Adrenal gland (tissue), 12 donors: ENCODE measurements around the gene LBP. TPM values are rescaled to one million over a fixed set of nuclear protein-coding genes. Genes with fewer than 3 reads are reported as not detected.
"Not testable (repeated sequence)": the region's sequence is repeated elsewhere in the genome, so short reads cannot be mapped to it uniquely, and the experiment has no call there.

Source experiments
- DNase-seq, 7 donors: peaks; one replicate each; pipeline ENCODE4 v3.0.0-alpha.2; 2019 to 2020
- H3K27ac ChIP-seq, 5 donors: fragments of 200-600 bp; sonication (generic) in 4 of 5; 1 replicate in 3 of 5; 2 replicates in 2 of 5; pipeline versions ENCODE4 v1.5.1 to v1.8.0; 2016 to 2020; ENCODE audit warnings: mild to moderate bottlenecking in 1 of 5
- H3K27me3 ChIP-seq: fragments of 200-600 bp; 2 replicates; pipeline ENCODE4 v1.8.0; 2021
- H3K36me3 ChIP-seq, 2 donors: fragments of 200-600 bp; replicated peaks in 1 of 2; 1 replicate in 1 of 2; 2 replicates in 1 of 2; pipeline versions ENCODE4 v1.5.1 to v1.8.0; 2018 to 2022
- H3K4me1 ChIP-seq, 2 donors: fragments of 200-600 bp; replicated peaks in 1 of 2; 1 replicate in 1 of 2; 2 replicates in 1 of 2; pipeline versions ENCODE4 v1.5.1 to v1.8.0; 2018 to 2021
- H3K4me3 ChIP-seq, 4 donors: fragments of 200-600 bp; sonication (generic) in 3 of 4; one replicate each; pipeline ENCODE4 v1.5.1; 2016 to 2018
- H3K9me3 ChIP-seq, 3 donors: fragments of 200-600 bp; sonication (generic) in 1 of 3; replicated peaks in 1 of 3; 1 replicate in 2 of 3; 2 replicates in 1 of 3; pipeline versions ENCODE4 v1.5.1 to v1.8.0; 2016 to 2021
- CTCF ChIP-seq, 6 experiments: fragments of 450-650 bp in 4 of 6; fragments of 200-600 bp in 2 of 6; sonication (generic) in 1 of 6; IDR thresholded peaks; 1 replicate in 5 of 6; 2 replicates in 1 of 6; pipeline versions ENCODE4 v1.5.1 to v1.8.0; 2016 to 2021; ENCODE audit warnings: antibody characterized with exemption in 6 of 6, mild to moderate bottlenecking in 2 of 6, moderate library complexity in 1 of 6
- POLR2A ChIP-seq, 2 donors: fragments of 450-650 bp; IDR thresholded peaks; one replicate each; pipeline ENCODE4 v1.6.1; 2017; ENCODE audit warnings: antibody characterized with exemption in 2 of 2, mild to moderate bottlenecking in 2 of 2, moderate library complexity in 1 of 2
- WGBS, 4 donors: extraction: QIAGEN DNeasy Blood & Tissue Kit in 2 of 4; methylation state at CpG; one replicate each; pipeline versions ENCODE4 v1.1.5 to v1.1.7; 2013 to 2017; 5-methylcytosine and 5-hydroxymethylcytosine counted together
- intact Hi-C, 2 donors: fragments of 100-400 bp; cut with DNase I; formaldehyde crosslinking; loops; one replicate each; pipeline versions ENCODE4 v1.14.1 to v1.15.0; 2022 to 2023
- polyA plus RNA-seq, 3 donors: library from polyadenylated mRNA; stranded (reverse); fragments of 200-250 nt in 2 of 3; fragments of 350-450 nt in 1 of 3; fragmentation: Illumina TruSeq in 1 of 3; extraction: RNeasy Lipid Tissue Mini Kit (QIAGEN cat#74804) in 1 of 3; gene quantifications; one replicate each; pipeline ENCODE4 v1.2.3, GENCODE V29; 2013 to 2014
- total RNA-seq, 9 donors: library from RNA; depleted of rRNA in 4 of 9; stranded (reverse); fragments of >200 nt in 4 of 9; fragments of 120-200 nt in 1 of 9; fragmentation: NEBNext Ultra II Directional in 1 of 9; extraction: Animal tissue kit (Norgen Biotek cat#: 25700) in 1 of 9; gene quantifications; one replicate each; pipeline versions ENCODE4 v1.1.0 to v1.2.4, GENCODE V29; 2013 to 2023
- donor health status: healthy with polysubstance abuse.
- donor health status: Bipolar disorder and iron deficiency.
- donor health status: DM: yes; HTN: yes; CAD: no.
- donor health status: DM: no; HTN: no; CAD: no.
- donor health status: DM: no; HTN: no; CAD: no.
- donor health status: DM: yes; HTN: yes; CAD: no.

The LBP gene
- total and polyA plus RNA-seq, 12 donors = 0.15 to 2.0 (median 0.41) TPM; not detected in 2

DNA sequence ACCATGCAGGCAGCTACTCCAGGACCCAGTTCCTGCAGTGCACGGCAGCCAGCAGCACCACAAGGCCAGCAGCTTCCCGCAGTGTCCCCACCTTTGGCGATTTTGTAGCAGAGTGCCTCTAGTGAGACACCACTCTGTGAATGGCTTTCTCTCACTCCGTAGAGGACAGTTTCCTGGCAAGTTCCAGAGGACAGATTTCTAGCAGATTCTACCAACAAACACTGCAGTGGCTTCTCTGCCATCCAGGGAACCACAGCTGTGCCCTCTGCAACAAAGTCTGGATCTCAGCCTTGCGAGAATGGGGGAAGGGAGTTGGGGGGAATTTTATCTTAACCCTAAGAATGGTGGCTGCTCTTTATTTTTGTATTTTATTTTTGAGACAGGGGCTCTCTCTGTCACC is 60.2 kb downstream of the LBP start:
- no peak for TF ChIP-seq POLR2A (IDR thresholded peaks at IDR 0.05)
- TF ChIP-seq CTCF (IDR thresholded peaks at IDR 0.05) = no peak
- H3K4me1 ChIP-seq = no peaks in the 10 kb centered on the region
- DNase-seq = peak in 1 of 7 donors; percentile 27
- no peak overlapping the region for H3K27ac ChIP-seq
- no peak overlapping the region for H3K4me3 ChIP-seq
- WGBS, 4 donors = 86 to 94% (median 88%) methylated on average over 3 to 5 of the region's 5 CpGs
- intact Hi-C loops = loop anchor here in 1 of 2 donors (10.0 kb wide), 1 partner anchor 172 kb away; no protein-coding TSS in a partner anchor
- H3K9me3 ChIP-seq = no peaks in the 10 kb centered on the region
- H3K36me3 ChIP-seq = no peaks in the 10 kb centered on the region
- H3K27me3 ChIP-seq = no peaks in the 10 kb centered on the region

- no peaks in the 10 kb centered on the region for H3K27me3 ChIP-seq
- TF ChIP-seq CTCF (IDR thresholded peaks at IDR 0.05) = no peak
- TF ChIP-seq POLR2A (IDR thresholded peaks at IDR 0.05) = no peak
- 90 to 100% (median 95%) methylated on average over 3 to 29 of the region's 29 CpGs for WGBS, 4 donors
- DNase-seq = peak in 1 of 7 donors; percentile 39
- no peak overlapping the region for H3K4me3 ChIP-seq
- H3K27ac ChIP-seq = no peak overlapping the region
- no peaks in the 10 kb centered on the region for H3K4me1 ChIP-seq
- no peaks in the 10 kb centered on the region for H3K9me3 ChIP-seq
- H3K36me3 ChIP-seq = no peaks in the 10 kb centered on the region
- intact Hi-C loops = loop anchor here in 1 of 2 donors (10.0 kb wide), 1 partner anchor 173 kb away; no protein-coding TSS in a partner anchor
Observed at GRCh38 chr20:38407321-38407720, 61.0 kb downstream of the LBP start.

DNA sequence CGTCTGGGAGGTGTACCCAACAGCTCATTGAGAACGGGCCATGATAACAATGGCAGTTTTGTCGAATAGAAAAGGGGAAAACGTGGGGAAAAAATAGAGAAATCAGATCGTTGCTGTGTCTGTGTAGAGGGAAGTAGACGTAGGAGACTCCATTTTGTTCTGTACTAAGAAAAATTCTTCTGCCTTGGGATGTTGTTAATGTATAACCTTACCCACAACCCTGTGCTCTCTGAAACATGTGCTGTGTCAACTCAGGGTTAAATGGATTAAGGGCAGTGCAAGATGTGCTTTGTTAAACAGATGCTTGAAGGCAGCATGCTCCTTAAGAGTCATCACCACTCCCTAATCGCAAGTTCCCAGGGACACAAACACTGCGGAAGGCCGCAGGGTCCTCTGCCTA is 61.5 kb downstream of the LBP start:
- not testable (repeated sequence) for H3K9me3 ChIP-seq, H3K4me1 ChIP-seq, H3K27ac ChIP-seq, DNase-seq, H3K36me3 ChIP-seq, H3K27me3 ChIP-seq, H3K4me3 ChIP-seq
- intact Hi-C loops = loop anchor here in 1 of 2 donors (10.0 kb wide), 1 partner anchor 173 kb away; no protein-coding TSS in a partner anchor
- 85 to 89% (median 86%) methylated on average over 7 to 9 of the region's 9 CpGs for WGBS, 4 donors

GRCh38 chr20:38412877-38413577 is 66.7 kb downstream of the LBP start:
- Histone ChIP-seq H3K9me3 (no peaks in the 10 kb centered on the region), H3K36me3 (peaks cover 0 to under 1% of the 10 kb centered on the region in 2 donors), H3K27me3 (no peaks in the 10 kb centered on the region), H3K27ac (no peak overlapping the region), H3K4me1 (no peaks in the 10 kb centered on the region), H3K4me3 (no peak overlapping the region)
- TF ChIP-seq CTCF (IDR thresholded peaks at IDR 0.05) (no peak), POLR2A (IDR thresholded peaks at IDR 0.05) (no peak)
- peak in 1 of 7 donors; percentile 15 for DNase-seq
- WGBS, 4 donors = 78 to 89% (median 86%) methylated on average over 7 to 9 of the region's 9 CpGs
- intact Hi-C loops = no loop called here
